HEK293 (cell line): ENCODE data around the gene PIGP.
"Not testable (repeated sequence)": the region's sequence is repeated elsewhere in the genome, so short reads cannot be mapped to it uniquely, and the experiment has no call there.

Source experiments
- CTCF ChIA-PET: fragments of 350-600 bp; formaldehyde crosslinking; extraction: SDS; loops from one replicate; lab custom pipeline; 2021; ENCODE audit warnings: antibody characterized with exemption; lab: Yijun Ruan, JAX
- POLR2A ChIA-PET: fragments of 300-600 bp; formaldehyde crosslinking; extraction: SDS; loops from one replicate; lab custom pipeline; 2020; ENCODE audit warnings: antibody characterized with exemption, inconsistent platforms; lab: Yijun Ruan, JAX
- H3K27ac ChIP-seq: fragments of 200-500 bp; sonication (Bioruptor generic); 2 replicates; pipeline ENCODE4 v1.5.1; 2014; ENCODE audit warnings: low read depth, low read length, control low read depth, inconsistent platforms; ENCODE audit errors: extremely low read depth
- H3K36me3 ChIP-seq, 2 experiments: fragments of 200-500 bp in 1 of 2; sonication (Bioruptor generic) in 1 of 2; 1 replicate in 1 of 2; 2 replicates in 1 of 2; pipeline ENCODE4 v1.5.1; 2014 to 2017; ENCODE audit warnings: inconsistent platforms in 2 of 2, low read length in 2 of 2; ENCODE audit not compliant: control insufficient read depth in 2 of 2, insufficient read depth in 1 of 2
- H3K4me1 ChIP-seq: fragments of 200-500 bp; sonication (Bioruptor generic); 2 replicates; pipeline ENCODE4 v1.5.1; 2014; ENCODE audit warnings: mild to moderate bottlenecking, low read length, inconsistent platforms; ENCODE audit not compliant: control insufficient read depth, insufficient read depth
- H3K4me3 ChIP-seq: 2 replicates; pipeline ENCODE4 v1.5.1; 2011; ENCODE audit warnings: low read depth, mild to moderate bottlenecking, control low read depth, low read length, moderate library complexity
- H3K9me3 ChIP-seq: fragments of 200-500 bp; sonication (Bioruptor generic); 2 replicates; pipeline ENCODE4 v1.5.1; 2014; ENCODE audit warnings: low read depth, low read length, inconsistent platforms; ENCODE audit not compliant: control insufficient read depth, insufficient read depth
- BCL11A ChIP-seq: fragments of 450-650 bp; formaldehyde crosslinking; IDR thresholded peaks from 2 replicates; pipeline ENCODE4 v1.5.1; 2016; ENCODE audit warnings: low read depth, missing biosample characterization, missing genetic modification characterization
- BCL11B ChIP-seq: fragments of 450-650 bp; formaldehyde crosslinking; IDR thresholded peaks from 2 replicates; pipeline ENCODE4 v1.5.1; 2016; ENCODE audit warnings: low read depth, missing biosample characterization, missing genetic modification characterization
- GLI2 ChIP-seq: fragments of 450-650 bp; formaldehyde crosslinking; IDR thresholded peaks from 2 replicates; pipeline ENCODE4; 2017; ENCODE audit warnings: missing biosample characterization, missing genetic modification characterization, low read depth, borderline replicate concordance
- HOXC10 ChIP-seq: sonication (generic); formaldehyde crosslinking; IDR thresholded peaks from 2 replicates; pipeline ENCODE4 v1.8.1; 2023; ENCODE audit warnings: mild to moderate bottlenecking, missing genetic modification reagents
- KLF8 ChIP-seq: fragments of 450-650 bp; formaldehyde crosslinking; IDR thresholded peaks from 2 replicates; pipeline ENCODE4 v1.5.1; 2016; ENCODE audit warnings: missing biosample characterization, missing genetic modification characterization
- RBAK ChIP-seq: fragments of 450-650 bp; formaldehyde crosslinking; IDR thresholded peaks from 2 replicates; pipeline ENCODE4 v1.5.1; 2016; ENCODE audit warnings: missing biosample characterization, missing genetic modification characterization
- SALL2 ChIP-seq: fragments of 450-650 bp; formaldehyde crosslinking; IDR thresholded peaks from 2 replicates; pipeline ENCODE4 v1.5.0; 2017; ENCODE audit warnings: missing biosample characterization, mild to moderate bottlenecking, missing genetic modification characterization, borderline replicate concordance
- SCRT1 ChIP-seq: fragments of 450-650 bp; formaldehyde crosslinking; IDR thresholded peaks from 2 replicates; pipeline ENCODE4 v1.5.1; 2016; ENCODE audit warnings: missing biosample characterization, missing genetic modification characterization, borderline replicate concordance
- YY2 ChIP-seq: fragments of 450-650 bp; formaldehyde crosslinking; IDR thresholded peaks from 2 replicates; pipeline ENCODE4 v1.5.1; 2016; ENCODE audit warnings: missing biosample characterization, missing genetic modification characterization
- ZBTB20 ChIP-seq: fragments of 450-650 bp; formaldehyde crosslinking; IDR thresholded peaks from 2 replicates; pipeline ENCODE4 v1.5.1; 2016; ENCODE audit warnings: missing biosample characterization, missing genetic modification characterization
- ZNF155 ChIP-seq: fragments of 450-650 bp; formaldehyde crosslinking; IDR thresholded peaks from 2 replicates; pipeline ENCODE4 v1.5.1; 2016; ENCODE audit warnings: missing biosample characterization, missing genetic modification characterization
- ZNF169 ChIP-seq: fragments of 450-650 bp; formaldehyde crosslinking; IDR thresholded peaks from 2 replicates; pipeline ENCODE4 v1.5.1; 2016; ENCODE audit warnings: missing biosample characterization, missing genetic modification characterization
- ZNF2 ChIP-seq: fragments of 450-650 bp; formaldehyde crosslinking; IDR thresholded peaks from 2 replicates; pipeline ENCODE4 v1.5.1; 2016; ENCODE audit warnings: missing biosample characterization, missing genetic modification characterization
- ZNF223 ChIP-seq: fragments of 450-650 bp; formaldehyde crosslinking; IDR thresholded peaks from 2 replicates; pipeline ENCODE4 v1.5.1; 2016; ENCODE audit warnings: missing biosample characterization, missing genetic modification characterization
- ZNF324 ChIP-seq: fragments of 450-650 bp; formaldehyde crosslinking; IDR thresholded peaks from 2 replicates; pipeline ENCODE4 v1.5.1; 2016; ENCODE audit warnings: missing biosample characterization, missing genetic modification characterization
- ZNF585B ChIP-seq: fragments of 450-650 bp; formaldehyde crosslinking; IDR thresholded peaks from 2 replicates; pipeline ENCODE4 v1.5.1; 2016; ENCODE audit warnings: missing biosample characterization, missing genetic modification characterization
- ZNF623 ChIP-seq: fragments of 450-650 bp; formaldehyde crosslinking; IDR thresholded peaks from 2 replicates; pipeline ENCODE4 v1.5.1; 2016; ENCODE audit warnings: missing biosample characterization, missing genetic modification characterization
- ZNF791 ChIP-seq: fragments of 450-650 bp; formaldehyde crosslinking; IDR thresholded peaks from 2 replicates; pipeline ENCODE4 v1.5.1; 2016; ENCODE audit warnings: missing biosample characterization, missing genetic modification characterization
- ZNF830 ChIP-seq: fragments of 450-650 bp; IDR thresholded peaks from 2 replicates; pipeline ENCODE4 v1.5.0; 2018; ENCODE audit warnings: missing biosample characterization, missing genetic modification characterization, low read depth, mild to moderate bottlenecking, moderate library complexity
- TF ChIP-seq, protein P1 (sequence below): fragments of 450-650 bp; IDR thresholded peaks from 2 replicates; pipeline ENCODE4 v1.5.1; 2018; ENCODE audit warnings: missing biosample characterization, missing genetic modification characterization
- TF ChIP-seq, protein P2 (sequence below): fragments of 450-650 bp; formaldehyde crosslinking; IDR thresholded peaks from 2 replicates; pipeline ENCODE4 v1.5.1; 2016; ENCODE audit warnings: missing biosample characterization, missing genetic modification characterization

PIGP gene

DNA sequence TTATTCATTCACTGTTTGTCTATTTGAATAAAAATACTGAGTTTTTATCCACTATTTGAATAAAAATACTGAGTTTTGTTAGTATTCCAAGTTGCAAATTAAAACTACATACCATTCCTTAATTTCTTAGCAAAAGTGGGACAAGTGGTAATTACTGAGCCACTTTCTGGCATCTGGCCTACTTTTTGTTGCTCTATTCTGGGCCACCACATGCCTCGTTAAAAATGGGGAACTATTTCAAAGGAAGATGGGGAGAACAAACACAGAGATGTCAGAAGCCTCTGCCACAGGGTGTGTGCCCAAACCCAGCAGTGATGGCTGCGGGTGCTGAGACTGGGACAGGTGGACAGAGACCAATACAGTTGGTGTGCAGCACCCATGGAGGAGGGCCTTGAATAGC is 14.6 kb downstream of the PIGP start:
- no peaks in the 10 kb centered on the region for H3K36me3 ChIP-seq
- no peaks in the 10 kb centered on the region for H3K9me3 ChIP-seq
- ChIA-PET POLR2A (interaction anchor here (0.9 kb wide), 1 partner anchor 52 kb away, joined by 3 read pairs; no protein-coding TSS in a partner anchor), CTCF (interaction anchor here (0.9 kb wide), 1 partner anchor 46 kb away, joined by 3 read pairs; no protein-coding TSS in a partner anchor)
- no peak overlapping the region for H3K4me3 ChIP-seq
- no peak for TF ChIP-seq YY2
- no peak for TF ChIP-seq KLF8 (tag by site-specific recombination)
- TF ChIP-seq, protein P1, sequence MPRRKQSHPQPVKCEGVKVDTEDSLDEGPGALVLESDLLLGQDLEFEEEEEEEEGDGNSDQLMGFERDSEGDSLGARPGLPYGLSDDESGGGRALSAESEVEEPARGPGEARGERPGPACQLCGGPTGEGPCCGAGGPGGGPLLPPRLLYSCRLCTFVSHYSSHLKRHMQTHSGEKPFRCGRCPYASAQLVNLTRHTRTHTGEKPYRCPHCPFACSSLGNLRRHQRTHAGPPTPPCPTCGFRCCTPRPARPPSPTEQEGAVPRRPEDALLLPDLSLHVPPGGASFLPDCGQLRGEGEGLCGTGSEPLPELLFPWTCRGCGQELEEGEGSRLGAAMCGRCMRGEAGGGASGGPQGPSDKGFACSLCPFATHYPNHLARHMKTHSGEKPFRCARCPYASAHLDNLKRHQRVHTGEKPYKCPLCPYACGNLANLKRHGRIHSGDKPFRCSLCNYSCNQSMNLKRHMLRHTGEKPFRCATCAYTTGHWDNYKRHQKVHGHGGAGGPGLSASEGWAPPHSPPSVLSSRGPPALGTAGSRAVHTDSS, result no peak
- no peak for TF ChIP-seq HOXC10
- TF ChIP-seq ZBTB20 (tag by site-specific recombination), result no peak
- no peak for TF ChIP-seq ZNF2
- no peak for TF ChIP-seq GLI2 (tag by site-specific recombination)
- TF ChIP-seq ZNF223, result no peak
- no peak for TF ChIP-seq ZNF324
- no peak for TF ChIP-seq SCRT1 (tag by site-specific recombination)
- TF ChIP-seq SALL2, result no peak
- H3K27ac ChIP-seq, result no peak overlapping the region
- peaks cover 14% of the 10 kb centered on the region for H3K4me1 ChIP-seq

DNA sequence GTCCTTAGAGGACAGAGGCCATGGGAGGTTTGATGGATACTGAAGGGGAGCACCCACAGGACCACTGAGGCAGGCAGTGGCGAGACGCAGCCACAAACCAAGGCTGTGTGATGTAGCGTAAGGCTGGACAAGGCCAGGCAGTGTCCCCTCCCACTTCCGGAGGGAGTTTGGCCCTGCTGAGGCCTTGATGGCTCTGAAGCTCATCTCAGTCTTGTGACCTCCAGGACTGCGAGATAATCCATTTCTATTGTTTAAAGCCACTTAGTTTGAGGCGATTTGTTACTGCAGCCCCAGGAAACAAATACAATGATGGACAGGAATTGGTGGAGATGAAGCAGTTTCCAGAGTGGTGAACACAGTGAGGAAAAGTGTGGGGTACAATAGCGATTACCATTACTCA is 15.3 kb downstream of the PIGP start:
- Histone ChIP-seq H3K36me3 (no peaks in the 10 kb centered on the region), H3K9me3 (no peaks in the 10 kb centered on the region), H3K4me3 (no peak overlapping the region)
- POLR2A ChIA-PET, result no interaction called here
- CTCF ChIA-PET, result interaction anchor here (0.9 kb wide), 1 partner anchor 45 kb away, joined by 3 read pairs; no protein-coding TSS in a partner anchor
- TF ChIP-seq ZNF623 (no peak), ZNF155 (tag by site-specific recombination) (no peak), ZNF585B (tag by site-specific recombination) (no peak), BCL11A (no peak)
- TF ChIP-seq, protein P2, sequence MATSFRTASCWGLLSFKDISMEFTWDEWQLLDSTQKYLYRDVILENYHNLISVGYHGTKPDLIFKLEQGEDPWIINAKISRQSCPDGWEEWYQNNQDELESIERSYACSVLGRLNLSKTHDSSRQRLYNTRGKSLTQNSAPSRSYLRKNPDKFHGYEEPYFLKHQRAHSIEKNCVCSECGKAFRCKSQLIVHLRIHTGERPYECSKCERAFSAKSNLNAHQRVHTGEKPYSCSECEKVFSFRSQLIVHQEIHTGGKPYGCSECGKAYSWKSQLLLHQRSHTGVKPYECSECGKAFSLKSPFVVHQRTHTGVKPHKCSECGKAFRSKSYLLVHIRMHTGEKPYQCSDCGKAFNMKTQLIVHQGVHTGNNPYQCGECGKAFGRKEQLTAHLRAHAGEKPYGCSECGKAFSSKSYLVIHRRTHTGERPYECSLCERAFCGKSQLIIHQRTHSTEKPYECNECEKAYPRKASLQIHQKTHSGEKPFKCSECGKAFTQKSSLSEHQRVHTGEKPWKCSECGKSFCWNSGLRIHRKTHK (tag by site-specific recombination), result no peak
- TF ChIP-seq, all 188 proteins: peak for 0
- Histone ChIP-seq H3K27ac (no peak overlapping the region), H3K4me1 (peaks cover 14% of the 10 kb centered on the region)

DNA sequence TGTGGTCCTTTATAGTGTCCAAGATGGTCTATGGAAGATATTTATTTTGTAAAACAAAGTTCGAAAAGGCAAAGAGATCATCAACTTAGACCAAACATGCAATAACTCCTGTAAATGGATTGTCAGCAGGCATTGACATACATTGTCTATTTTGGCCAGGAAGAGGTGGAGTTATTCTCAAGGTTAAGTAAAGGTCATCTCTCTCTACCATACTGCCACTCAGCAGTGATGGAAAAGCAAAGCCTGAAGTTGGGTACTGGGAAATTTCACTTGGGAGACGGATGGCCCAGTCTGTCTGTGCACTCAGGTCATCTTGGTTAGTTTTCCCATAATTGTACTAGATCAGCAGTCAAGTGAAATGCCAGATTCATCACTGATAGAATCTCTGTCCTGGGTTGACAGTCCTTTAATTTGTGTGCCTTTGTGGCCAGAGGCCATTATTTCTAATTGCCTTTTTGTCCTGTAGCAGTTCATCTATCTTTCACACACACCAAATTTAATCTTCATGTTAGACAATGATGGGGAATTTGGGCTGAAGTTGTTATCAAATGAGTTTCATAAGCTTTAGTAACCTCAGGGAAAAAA is 17.5 kb downstream of the PIGP start:
- no peak for TF ChIP-seq ZNF791 (tag by site-specific recombination)
- TF ChIP-seq GLI2 (tag by site-specific recombination), result no peak
- no peak for TF ChIP-seq SCRT1 (tag by site-specific recombination)
- TF ChIP-seq ZNF830 (tag by site-specific recombination), result no peak
- no peak for TF ChIP-seq RBAK
- no peak for TF ChIP-seq ZNF169 (tag by site-specific recombination)
- TF ChIP-seq BCL11B, result no peak
- ChIA-PET POLR2A (no interaction called here), CTCF (no interaction called here)
- H3K27ac ChIP-seq, result no peak overlapping the region
- H3K4me3 ChIP-seq, result no peak overlapping the region
- peaks cover 6% of the 10 kb centered on the region; the same call in 1 of the 2 replicates for H3K4me1 ChIP-seq
- H3K9me3 ChIP-seq, result no peaks in the 10 kb centered on the region
- no peaks in the 10 kb centered on the region for H3K36me3 ChIP-seq

DNA sequence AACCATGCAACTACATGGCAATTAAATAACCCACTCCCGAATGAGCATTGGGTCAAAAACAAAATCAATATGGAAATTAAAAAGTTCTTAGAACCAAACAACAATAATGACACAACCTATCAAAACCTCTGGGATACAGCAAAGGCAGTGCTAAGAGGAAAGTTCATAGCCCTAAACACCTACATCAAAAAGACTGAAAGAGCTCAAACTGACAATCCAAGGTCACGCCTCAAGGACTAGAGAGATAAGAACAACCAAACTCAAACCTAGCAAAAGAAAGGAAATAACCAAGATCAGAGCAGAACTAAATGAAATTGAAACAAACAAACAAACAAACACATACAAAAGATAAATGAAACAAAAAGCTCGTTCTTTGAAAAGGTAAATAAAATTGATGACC is 23.1 kb downstream of the PIGP start:
- H3K36me3 ChIP-seq, H3K4me1 ChIP-seq, H3K9me3 ChIP-seq, POLR2A ChIA-PET, H3K4me3 ChIP-seq, H3K27ac ChIP-seq: not testable (repeated sequence)
- CTCF ChIA-PET, result interaction anchor here (1.2 kb wide), 2 partner anchors 11 to 17 kb away, joined by 3 to 4 read pairs; no protein-coding TSS in a partner anchor
